ENCODE results near the gene RSU1. TPM values are rescaled to one million over a fixed set of nuclear protein-coding genes. Genes with fewer than 3 reads are reported as not detected.

The RSU1 gene
- total RNA-seq, 1 donor from 2014 or later: 81.6 TPM

GRCh38 chr10:16773334-16773733 lies 43.9 kb downstream of the RSU1 start:
- TF ChIP-seq CTCF (IDR thresholded peaks at IDR 0.05): no peak
- H3K9me3 ChIP-seq: no peaks in the 10 kb centered on the region
- H3K27ac ChIP-seq: no peak overlapping the region
- H3K27me3 ChIP-seq (ENCODE audit: low read depth): no peaks in the 10 kb centered on the region
- no peak for ATAC-seq
- DNase-seq: no peak
- peaks cover 18% of the 10 kb centered on the region for H3K4me1 ChIP-seq
- no peak overlapping the region for H3K4me3 ChIP-seq
- no peaks in the 10 kb centered on the region for H3K36me3 ChIP-seq
- intact Hi-C loops (cut with DNase I): no loop called here

- Histone ChIP-seq H3K36me3 (no peaks in the 10 kb centered on the region), H3K4me3 (no peak overlapping the region), H3K27me3 (ENCODE audit: low read depth) (no peaks in the 10 kb centered on the region), H3K9me3 (no peaks in the 10 kb centered on the region), H3K27ac (no peak overlapping the region), H3K4me1 (no peaks in the 10 kb centered on the region)
- ATAC-seq: peak; percentile 46 to 62
- intact Hi-C loops (cut with DNase I): no loop called here
- no peak for DNase-seq
- no peak for TF ChIP-seq CTCF (IDR thresholded peaks at IDR 0.05)
These were observed 46.6 kb downstream of the RSU1 start for GRCh38 chr10:16770670-16771069.

GRCh38 chr10:16770141-16770540 lies 47.1 kb downstream of the RSU1 start:
- Histone ChIP-seq H3K4me3 (no peak overlapping the region), H3K4me1 (no peaks in the 10 kb centered on the region), H3K36me3 (no peaks in the 10 kb centered on the region), H3K9me3 (no peaks in the 10 kb centered on the region), H3K27me3 (ENCODE audit: low read depth) (no peaks in the 10 kb centered on the region), H3K27ac (no peak overlapping the region)
- DNase-seq (no peak), ATAC-seq (no peak)
- intact Hi-C loops (cut with DNase I): no loop called here
- no peak for TF ChIP-seq CTCF (IDR thresholded peaks at IDR 0.05)

- H3K27me3 ChIP-seq (ENCODE audit: low read depth): no peaks in the 10 kb centered on the region
- ATAC-seq (no peak), DNase-seq (no peak)
- H3K27ac ChIP-seq: no peak overlapping the region
- no peak overlapping the region for H3K4me3 ChIP-seq
- no peaks in the 10 kb centered on the region for H3K9me3 ChIP-seq
- no peaks in the 10 kb centered on the region for H3K36me3 ChIP-seq
- no peaks in the 10 kb centered on the region for H3K4me1 ChIP-seq
- no peak for TF ChIP-seq CTCF (IDR thresholded peaks at IDR 0.05)
- intact Hi-C loops (cut with DNase I): no loop called here
These were observed 47.9 kb downstream of the RSU1 start for GRCh38 chr10:16769331-16769730.

- ATAC-seq: no peak
- intact Hi-C loops (cut with DNase I): no loop called here
- TF ChIP-seq CTCF (IDR thresholded peaks at IDR 0.05): no peak
These were observed 48.5 kb downstream of the RSU1 start for GRCh38 chr10:16768702-16769101.

More at GRCh38 chr10:16768702-16769101, 48.5 kb downstream of the RSU1 start:
- H3K27me3 ChIP-seq (ENCODE audit: low read depth): no peaks in the 10 kb centered on the region
- H3K36me3 ChIP-seq: no peaks in the 10 kb centered on the region
- H3K4me3 ChIP-seq: no peak overlapping the region
- no peak overlapping the region for H3K27ac ChIP-seq
- no peak for DNase-seq
- no peaks in the 10 kb centered on the region for H3K4me1 ChIP-seq
- H3K9me3 ChIP-seq: no peaks in the 10 kb centered on the region
